HG03432 (cell line): Measurements from ENCODE around the gene EPS8.

Experiments
- ATAC-seq: cut with Tn5 transposase; IDR thresholded peaks from one replicate; pipeline ENCODE4 v1.9.1; 2021; ENCODE audit warnings: mild to moderate bottlenecking, moderate library complexity; ENCODE audit not compliant: unreplicated experiment

EPS8 gene

DNA sequence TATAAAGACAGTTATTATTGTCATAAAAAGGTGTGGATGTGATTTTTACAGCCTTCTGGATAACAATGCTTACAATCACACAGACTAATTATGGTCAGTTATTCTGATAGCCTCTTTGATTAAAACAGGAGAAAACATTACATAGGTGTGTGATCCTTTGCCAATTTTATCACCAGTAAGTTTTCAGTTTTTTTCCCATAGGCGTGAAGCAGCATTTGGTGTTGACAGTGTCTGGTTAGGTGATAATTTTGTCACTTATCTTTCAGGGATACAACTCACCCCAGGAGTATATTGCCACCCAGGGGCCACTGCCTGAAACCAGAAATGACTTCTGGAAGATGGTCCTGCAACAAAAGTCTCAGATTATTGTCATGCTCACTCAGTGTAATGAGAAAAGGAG lies 208.8 kb downstream of the EPS8 start:
- ATAC-seq: no peak

DNA sequence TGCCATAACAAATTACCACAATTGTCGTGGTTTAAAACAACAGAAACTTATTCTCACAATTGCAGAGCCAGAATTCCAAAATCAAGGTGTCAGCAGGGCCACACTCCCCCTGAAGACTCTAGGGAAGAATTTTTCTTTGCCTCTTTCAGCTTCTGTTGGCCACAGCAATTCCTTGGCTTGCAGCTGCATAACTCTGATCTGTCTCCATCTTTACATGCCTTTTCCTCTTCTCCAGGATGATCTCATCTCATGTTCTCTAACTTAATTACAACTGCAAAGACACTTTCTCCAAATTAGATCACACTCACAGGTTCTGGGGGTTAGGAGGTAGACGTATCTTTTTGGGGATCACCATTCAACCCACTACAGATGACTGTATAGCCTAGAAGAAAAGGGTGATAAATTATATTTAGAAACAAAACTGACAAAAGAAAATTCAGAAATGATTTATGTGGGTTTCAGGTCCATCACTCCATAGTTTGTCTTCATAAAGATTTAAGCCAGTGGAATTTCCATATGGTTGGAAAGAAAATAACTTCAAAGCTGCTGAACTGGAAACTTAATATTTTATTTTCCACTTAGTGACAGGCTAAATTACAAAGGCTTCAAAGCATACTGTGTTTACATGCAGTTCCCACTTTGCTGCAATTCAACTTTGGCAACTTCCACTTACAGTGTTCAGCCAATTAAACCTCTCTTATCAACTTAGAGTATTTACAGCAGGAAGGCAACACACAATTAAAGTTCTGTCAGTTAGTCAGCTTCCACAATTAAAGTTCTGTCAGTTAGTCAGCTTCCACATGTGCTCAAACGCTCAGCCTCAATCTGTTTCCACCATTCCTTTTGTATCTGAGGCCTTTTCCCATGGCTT lies 213.3 kb downstream of the EPS8 start:
- ATAC-seq: no peak

DNA sequence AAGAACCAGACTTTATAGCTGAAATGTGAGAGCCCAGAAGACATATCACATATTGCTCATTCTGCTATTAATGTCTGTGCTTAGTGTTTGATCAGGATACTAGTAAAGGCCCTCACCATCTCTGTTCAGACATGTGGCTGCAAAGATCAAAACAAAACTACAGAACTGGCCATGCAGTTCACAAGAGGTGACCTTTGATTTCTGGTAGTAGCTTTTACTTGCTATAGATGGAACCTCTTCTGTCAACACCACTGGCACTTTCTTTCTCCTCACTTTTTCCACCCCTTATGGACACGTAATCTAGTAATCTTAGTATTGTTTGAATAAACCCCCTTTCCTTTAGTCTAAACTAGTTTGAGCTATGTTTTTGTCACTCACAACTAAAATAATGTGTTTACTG lies 214.8 kb downstream of the EPS8 start:
- ATAC-seq: no peak
